Trophoblast cell (in vitro differentiated cells and primary cell): ENCODE data around the gene LGR4.

Source experiments
- DNase-seq, 2 donors: peaks; one replicate each; pipeline ENCODE4 v3.0.0-alpha.2; 2016
- H2AFZ ChIP-seq: 2 replicates; pipeline ENCODE4 v1.6.1; 2013; ENCODE audit warnings: low read length, moderate library complexity, mild to moderate bottlenecking; ENCODE audit not compliant: insufficient read depth, poor library complexity
- H2AK5ac ChIP-seq: 2 replicates; pipeline ENCODE4 v1.6.1; 2013; ENCODE audit warnings: mild to moderate bottlenecking, low read length
- H2BK120ac ChIP-seq: 2 replicates; pipeline ENCODE4 v1.6.1; 2013; ENCODE audit warnings: low read length, mild to moderate bottlenecking, moderate library complexity; ENCODE audit not compliant: insufficient read depth, poor library complexity
- H2BK12ac ChIP-seq: 2 replicates; pipeline ENCODE4 v1.6.1; 2013; ENCODE audit warnings: mild to moderate bottlenecking, low read length, moderate library complexity
- H2BK5ac ChIP-seq: 2 replicates; pipeline ENCODE4 v1.6.1; 2013; ENCODE audit warnings: low read length, low read depth, moderate library complexity, mild to moderate bottlenecking; ENCODE audit not compliant: poor library complexity
- H3K14ac ChIP-seq: 2 replicates; pipeline ENCODE4 v1.6.1; 2013; ENCODE audit warnings: mild to moderate bottlenecking, low read length
- H3K18ac ChIP-seq: 2 replicates; pipeline ENCODE4 v1.6.1; 2013; ENCODE audit warnings: mild to moderate bottlenecking, low read length
- H3K23ac ChIP-seq: 2 replicates; pipeline ENCODE4 v1.6.1; 2013; ENCODE audit warnings: low read length
- H3K27ac ChIP-seq: 2 replicates; pipeline ENCODE4 v1.5.1; 2013; ENCODE audit warnings: low read depth, mild to moderate bottlenecking, inconsistent platforms, low read length, moderate library complexity
- H3K27me3 ChIP-seq: 2 replicates; pipeline ENCODE4 v1.6.1; 2013; ENCODE audit warnings: inconsistent platforms, mild to moderate bottlenecking, low read length, moderate library complexity; ENCODE audit not compliant: insufficient read depth
- H3K36me3 ChIP-seq, 2 experiments: 1 replicate in 1 of 2; 2 replicates in 1 of 2; pipeline ENCODE4 v1.6.1; 2013; ENCODE audit warnings: low read length in 2 of 2, mild to moderate bottlenecking in 2 of 2, moderate library complexity in 1 of 2; ENCODE audit not compliant: insufficient read depth in 2 of 2, control insufficient read depth in 1 of 2
- H3K4ac ChIP-seq: 2 replicates; pipeline ENCODE4 v1.6.1; 2013; ENCODE audit warnings: low read depth, mild to moderate bottlenecking, low read length, moderate library complexity
- H3K4me1 ChIP-seq, 2 experiments: 1 replicate in 1 of 2; 2 replicates in 1 of 2; pipeline ENCODE4 v1.6.1; 2013; ENCODE audit warnings: low read length in 2 of 2, mild to moderate bottlenecking in 2 of 2, moderate library complexity in 1 of 2; ENCODE audit not compliant: insufficient read depth in 2 of 2, control insufficient read depth in 1 of 2
- H3K4me2 ChIP-seq: 2 replicates; pipeline ENCODE4 v1.6.1; 2013; ENCODE audit warnings: inconsistent platforms, mild to moderate bottlenecking, low read length, moderate library complexity
- H3K4me3 ChIP-seq: 2 replicates; pipeline ENCODE4 v1.5.1; 2013; ENCODE audit warnings: mild to moderate bottlenecking, low read depth, low read length, inconsistent platforms
- H3K79me1 ChIP-seq: one replicate; pipeline ENCODE4 v1.6.1; 2013; ENCODE audit warnings: low read length
- H3K79me2 ChIP-seq: 2 replicates; pipeline ENCODE4 v1.6.1; 2013; ENCODE audit warnings: low read length, mild to moderate bottlenecking; ENCODE audit not compliant: control insufficient read depth, insufficient read depth, poor library complexity
- H3K9ac ChIP-seq: 2 replicates; pipeline ENCODE4 v1.6.1; 2013; ENCODE audit warnings: mild to moderate bottlenecking, low read length
- H3K9me3 ChIP-seq: 2 replicates; pipeline ENCODE4 v1.6.1; 2013; ENCODE audit warnings: low read depth, mild to moderate bottlenecking, control low read depth, inconsistent platforms, low read length; ENCODE audit not compliant: insufficient read depth
- H4K12ac ChIP-seq: 2 replicates; pipeline ENCODE4 v1.6.1; 2013; ENCODE audit warnings: low read depth, mild to moderate bottlenecking, low read length, moderate library complexity
- H4K8ac ChIP-seq: 2 replicates; pipeline ENCODE4 v1.6.1; 2013; ENCODE audit warnings: low read depth, mild to moderate bottlenecking, low read length, moderate library complexity
- H4K91ac ChIP-seq: one replicate; pipeline ENCODE4 v1.6.1; 2013; ENCODE audit warnings: low read depth, mild to moderate bottlenecking, low read length, moderate library complexity
- WGBS: extraction: QIAGEN DNeasy Blood & Tissue Kit; methylation state at CpG from one replicate; pipeline ENCODE4 v1.1.7; 2013; ENCODE audit warnings: missing lambda C conversion rate; ENCODE audit not compliant: insufficient read length, insufficient coverage; ENCODE audit errors: extremely low coverage; 5-methylcytosine and 5-hydroxymethylcytosine counted together

LGR4 gene

GRCh38 chr11:27384227-27384626, 88.4 kb downstream of the LGR4 start:
- H3K9ac ChIP-seq = no peak overlapping the region
- no peak overlapping the region for H3K14ac ChIP-seq
- H3K27ac ChIP-seq = no peak overlapping the region

GRCh38 chr11:27383645-27384044, 88.9 kb downstream of the LGR4 start:
- H3K4me3 ChIP-seq = no peak overlapping the region
- WGBS = no CpG with 5 or more reads among the region's 1 CpG
- no peak overlapping the region for H2BK12ac ChIP-seq
- no peak overlapping the region for H4K8ac ChIP-seq
- no peak overlapping the region for H3K4me2 ChIP-seq
- no peak overlapping the region for H4K12ac ChIP-seq
- H3K14ac ChIP-seq = no peak overlapping the region
- H3K79me1 ChIP-seq = no peaks in the 10 kb centered on the region
- no peak overlapping the region for H2BK120ac ChIP-seq
- peaks cover 2 to 10% of the 10 kb centered on the region in 2 experiments for H3K4me1 ChIP-seq
- no peak overlapping the region for H4K91ac ChIP-seq
- no peak for DNase-seq
- no peak overlapping the region for H3K18ac ChIP-seq
- H3K27me3 ChIP-seq = no peaks in the 10 kb centered on the region
- H2BK5ac ChIP-seq = no peak overlapping the region
- no peaks in the 10 kb centered on the region for H3K9me3 ChIP-seq
- no peak overlapping the region for H2AFZ ChIP-seq
- H3K9ac ChIP-seq = no peak overlapping the region
- no peak overlapping the region for H2AK5ac ChIP-seq
- H3K79me2 ChIP-seq = no peaks in the 10 kb centered on the region
- peaks cover 3 to 4% of the 10 kb centered on the region in 2 experiments for H3K36me3 ChIP-seq
- no peak overlapping the region for H3K4ac ChIP-seq
- H3K27ac ChIP-seq = no peak overlapping the region
- H3K23ac ChIP-seq = no peak overlapping the region

More at GRCh38 chr11:27384227-27384626, 88.4 kb downstream of the LGR4 start:
- Histone ChIP-seq H3K4me2 (no peak overlapping the region), H2AFZ (no peak overlapping the region), H3K79me1 (no peaks in the 10 kb centered on the region), H2BK12ac (no peak overlapping the region), H2AK5ac (no peak overlapping the region), H3K23ac (no peak overlapping the region), H3K27me3 (no peaks in the 10 kb centered on the region), H3K4me3 (no peak overlapping the region), H2BK5ac (no peak overlapping the region), H3K4me1 (peaks cover 2 to 8% of the 10 kb centered on the region in 2 experiments), H4K12ac (no peak overlapping the region), H3K36me3 (peaks cover 3 to 4% of the 10 kb centered on the region in 2 experiments), H4K8ac (no peak overlapping the region), H3K18ac (no peak overlapping the region), H3K9me3 (no peaks in the 10 kb centered on the region), H3K4ac (no peak overlapping the region), H4K91ac (no peak overlapping the region), H2BK120ac (no peak overlapping the region), H3K79me2 (no peaks in the 10 kb centered on the region)
- no peak for DNase-seq

GRCh38 chr11:27381238-27381666, 91.3 kb downstream of the LGR4 start:
- Histone ChIP-seq H3K4me2 (no peak overlapping the region), H3K14ac (no peak overlapping the region), H3K4ac (no peak overlapping the region), H3K18ac (no peak overlapping the region), H3K9me3 (no peaks in the 10 kb centered on the region), H3K79me2 (no peaks in the 10 kb centered on the region), H3K23ac (no peak overlapping the region), H3K27ac (no peak overlapping the region), H2AFZ (no peak overlapping the region), H3K4me1 (peaks cover 2 to 8% of the 10 kb centered on the region in 2 experiments), H3K27me3 (no peaks in the 10 kb centered on the region), H2BK120ac (no peak overlapping the region), H4K91ac (no peak overlapping the region), H3K4me3 (no peak overlapping the region), H3K36me3 (peaks cover 3 to 6% of the 10 kb centered on the region in 2 experiments), H2BK12ac (no peak overlapping the region), H4K8ac (no peak overlapping the region), H3K9ac (no peak overlapping the region), H4K12ac (no peak overlapping the region), H3K79me1 (no peaks in the 10 kb centered on the region), H2BK5ac (no peak overlapping the region), H2AK5ac (no peak overlapping the region)
- WGBS = no CpG with 5 or more reads among the region's 5 CpGs
- peak; percentile 71 to 90 for DNase-seq

GRCh38 chr11:27380771-27381170, 91.8 kb downstream of the LGR4 start:
- no CpG with 5 or more reads among the region's 2 CpGs for WGBS
- Histone ChIP-seq H4K8ac (no peak overlapping the region), H3K36me3 (peaks cover 3 to 6% of the 10 kb centered on the region in 2 experiments), H3K4me1 (peaks cover 2 to 8% of the 10 kb centered on the region in 2 experiments), H2BK12ac (no peak overlapping the region), H2BK120ac (no peak overlapping the region), H3K9ac (no peak overlapping the region), H3K18ac (no peak overlapping the region), H3K79me2 (no peaks in the 10 kb centered on the region), H4K12ac (no peak overlapping the region), H4K91ac (no peak overlapping the region), H3K4ac (no peak overlapping the region), H3K4me3 (no peak overlapping the region), H3K4me2 (no peak overlapping the region), H3K14ac (no peak overlapping the region), H2AK5ac (no peak overlapping the region), H3K27me3 (no peaks in the 10 kb centered on the region), H3K27ac (no peak overlapping the region), H2AFZ (no peak overlapping the region), H2BK5ac (no peak overlapping the region), H3K23ac (no peak overlapping the region), H3K79me1 (no peaks in the 10 kb centered on the region), H3K9me3 (no peaks in the 10 kb centered on the region)
- peak in 1 of 2 donors; percentile 54 for DNase-seq
